HL-60/S4 treated with phorbol 12-myristate 13-acetate at 8.2 ng/mL for 4 days and 3 days (cell line): ENCODE results near the gene GIT2.
"Not testable (repeated sequence)": the region's sequence is repeated elsewhere in the genome, so short reads cannot be mapped to it uniquely, and the experiment has no call there.

Source experiments
- in situ Hi-C: fragments of 300-500 bp; cut with MboI; formaldehyde crosslinking; loops from 2 replicates; pipeline ENCODE4 v1.15.0; 2022; ENCODE audit warnings: low sequenced_read_pairs

Gene GIT2, protein sequence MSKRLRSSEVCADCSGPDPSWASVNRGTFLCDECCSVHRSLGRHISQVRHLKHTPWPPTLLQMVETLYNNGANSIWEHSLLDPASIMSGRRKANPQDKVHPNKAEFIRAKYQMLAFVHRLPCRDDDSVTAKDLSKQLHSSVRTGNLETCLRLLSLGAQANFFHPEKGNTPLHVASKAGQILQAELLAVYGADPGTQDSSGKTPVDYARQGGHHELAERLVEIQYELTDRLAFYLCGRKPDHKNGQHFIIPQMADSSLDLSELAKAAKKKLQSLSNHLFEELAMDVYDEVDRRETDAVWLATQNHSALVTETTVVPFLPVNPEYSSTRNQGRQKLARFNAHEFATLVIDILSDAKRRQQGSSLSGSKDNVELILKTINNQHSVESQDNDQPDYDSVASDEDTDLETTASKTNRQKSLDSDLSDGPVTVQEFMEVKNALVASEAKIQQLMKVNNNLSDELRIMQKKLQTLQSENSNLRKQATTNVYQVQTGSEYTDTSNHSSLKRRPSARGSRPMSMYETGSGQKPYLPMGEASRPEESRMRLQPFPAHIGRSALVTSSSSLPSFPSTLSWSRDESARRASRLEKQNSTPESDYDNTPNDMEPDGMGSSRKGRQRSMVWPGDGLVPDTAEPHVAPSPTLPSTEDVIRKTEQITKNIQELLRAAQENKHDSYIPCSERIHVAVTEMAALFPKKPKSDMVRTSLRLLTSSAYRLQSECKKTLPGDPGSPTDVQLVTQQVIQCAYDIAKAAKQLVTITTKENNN

DNA sequence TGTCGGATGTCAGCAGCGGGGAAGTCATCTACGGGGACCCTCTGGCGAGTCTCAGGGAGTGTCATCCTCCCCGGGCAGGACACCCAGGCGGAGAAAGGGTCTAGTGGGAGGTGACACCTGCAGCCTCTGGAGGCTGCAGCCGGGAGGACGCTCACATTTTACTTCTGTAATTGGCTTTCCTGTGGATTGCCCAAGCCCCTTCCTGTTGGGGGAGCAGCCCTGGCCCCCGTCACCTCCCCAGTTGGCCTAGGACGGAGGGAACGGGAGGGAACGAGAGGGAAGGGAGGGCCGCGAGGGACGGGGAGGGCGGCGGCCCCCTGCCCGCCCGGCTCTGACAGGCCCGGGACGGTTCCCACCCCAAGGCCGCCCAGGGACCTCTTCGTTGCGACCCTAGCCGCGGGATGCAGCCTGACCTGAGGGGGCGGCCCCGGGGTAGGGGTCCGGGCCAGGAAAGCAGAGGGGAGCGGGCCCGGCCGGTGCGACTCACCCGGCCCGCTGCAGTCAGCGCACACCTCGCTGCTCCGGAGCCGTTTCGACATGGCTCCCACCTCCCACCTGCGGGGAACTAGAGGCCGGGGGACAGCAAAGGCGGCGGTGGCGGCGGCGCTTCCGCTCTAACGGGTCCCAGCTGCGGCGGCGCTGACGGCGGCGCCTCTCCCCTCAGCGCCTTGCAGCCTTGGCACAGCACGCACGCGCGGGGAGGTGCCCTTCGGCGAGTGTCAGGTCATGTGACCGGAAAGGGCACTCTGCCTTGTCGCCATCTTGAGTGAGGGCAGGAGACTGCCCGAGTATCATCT lies at the start of gene GIT2:
Gene GIT2 (minus strand): TSS at position 683 of the 797 bp plus-strand sequence. CDS start 144 bp downstream, at position 539.
- in situ Hi-C loops, result no loop called here

DNA sequence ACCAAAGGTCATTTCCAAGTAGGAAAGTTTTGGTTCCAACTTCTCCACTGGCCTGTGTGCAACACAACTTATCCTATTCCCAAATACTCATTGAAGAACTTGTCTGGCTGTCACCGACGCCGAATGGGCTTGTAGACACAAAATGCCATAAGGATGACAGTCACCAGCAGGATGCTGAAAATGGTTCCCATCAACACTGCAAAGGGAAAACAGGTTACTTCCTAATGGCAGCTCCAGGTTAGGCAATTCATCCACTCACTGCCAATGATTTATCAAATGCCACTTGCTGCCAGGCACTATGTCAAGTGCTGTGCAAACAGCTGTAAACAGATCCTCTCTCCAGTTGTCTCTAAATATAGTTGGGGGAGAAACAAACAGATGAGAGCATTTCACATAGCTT lies 46.1 kb upstream of the GIT2 start:
- in situ Hi-C loops, result no loop called here

DNA sequence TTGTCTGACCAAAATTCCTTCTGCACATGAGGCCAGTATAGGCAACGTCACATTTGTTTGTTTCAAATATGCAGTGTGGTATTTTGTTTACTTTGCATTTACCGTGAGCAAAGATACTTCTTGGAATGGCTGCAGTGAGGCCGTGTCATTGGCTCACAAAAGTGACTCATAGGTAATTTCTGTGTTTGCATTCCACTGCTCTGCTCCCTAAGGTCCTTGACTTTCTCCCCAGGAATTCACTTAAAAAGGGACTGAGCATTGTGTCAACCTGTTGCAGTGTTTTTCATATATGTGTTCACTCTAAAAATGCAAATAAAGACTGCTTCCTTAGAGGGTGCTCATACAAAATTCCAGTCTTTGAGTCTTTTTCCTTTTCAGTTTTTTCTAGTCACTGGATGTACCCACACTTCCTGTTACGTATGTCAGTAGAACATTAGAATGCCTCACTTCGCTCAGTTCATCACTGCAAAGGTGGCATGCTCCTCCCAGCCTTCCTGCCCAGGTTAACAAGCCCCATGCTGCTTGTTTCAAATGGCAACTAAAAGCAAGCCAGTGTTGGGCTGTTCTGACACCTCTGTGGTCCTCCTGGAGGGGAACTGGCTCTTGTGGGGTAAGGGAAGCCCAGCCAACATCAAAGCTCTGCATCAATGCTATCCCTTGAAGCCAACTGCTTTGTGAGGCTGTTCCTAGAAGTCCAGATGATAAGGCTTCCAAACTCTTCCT lies 43.1 kb upstream of the GIT2 start:
- in situ Hi-C loops, result no loop called here

DNA sequence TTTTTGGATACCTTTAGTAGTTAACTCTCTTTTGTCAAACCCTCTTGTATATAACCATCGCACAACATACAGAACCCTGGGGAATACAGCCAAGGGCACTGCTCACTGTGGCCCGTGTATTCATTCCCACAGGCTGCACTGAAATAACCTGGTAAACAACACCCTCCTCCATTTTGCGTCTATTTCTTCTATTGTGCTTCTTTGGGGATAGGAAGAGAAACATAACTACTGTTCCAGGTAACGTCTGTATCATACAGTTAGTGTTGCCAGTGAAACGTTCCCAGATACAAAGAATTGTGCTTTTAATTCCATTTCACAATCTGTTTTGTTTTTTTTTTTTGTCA lies 42.5 kb upstream of the GIT2 start:
- in situ Hi-C loops, result no loop called here

DNA sequence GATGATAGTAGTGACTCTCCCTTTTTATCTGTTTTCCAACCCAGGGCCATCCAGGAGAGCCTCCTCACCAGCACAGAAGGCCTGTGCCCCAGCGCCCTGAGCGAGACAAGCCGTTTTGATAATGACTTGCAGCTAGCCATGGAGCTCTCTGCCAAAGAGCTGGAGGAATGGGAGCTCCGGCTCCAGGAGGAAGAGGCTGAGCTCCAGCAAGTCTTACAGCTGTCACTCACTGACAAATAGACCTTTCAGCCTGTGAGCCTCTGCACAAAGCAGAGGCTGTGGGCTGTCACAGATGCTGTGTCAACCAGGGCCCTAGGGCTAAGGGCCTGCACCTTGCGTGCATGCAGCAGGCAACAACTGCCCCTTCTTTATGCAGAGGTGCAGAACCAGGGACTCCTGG lies 41.1 kb upstream of the GIT2 start:
- in situ Hi-C loops, result no loop called here

DNA sequence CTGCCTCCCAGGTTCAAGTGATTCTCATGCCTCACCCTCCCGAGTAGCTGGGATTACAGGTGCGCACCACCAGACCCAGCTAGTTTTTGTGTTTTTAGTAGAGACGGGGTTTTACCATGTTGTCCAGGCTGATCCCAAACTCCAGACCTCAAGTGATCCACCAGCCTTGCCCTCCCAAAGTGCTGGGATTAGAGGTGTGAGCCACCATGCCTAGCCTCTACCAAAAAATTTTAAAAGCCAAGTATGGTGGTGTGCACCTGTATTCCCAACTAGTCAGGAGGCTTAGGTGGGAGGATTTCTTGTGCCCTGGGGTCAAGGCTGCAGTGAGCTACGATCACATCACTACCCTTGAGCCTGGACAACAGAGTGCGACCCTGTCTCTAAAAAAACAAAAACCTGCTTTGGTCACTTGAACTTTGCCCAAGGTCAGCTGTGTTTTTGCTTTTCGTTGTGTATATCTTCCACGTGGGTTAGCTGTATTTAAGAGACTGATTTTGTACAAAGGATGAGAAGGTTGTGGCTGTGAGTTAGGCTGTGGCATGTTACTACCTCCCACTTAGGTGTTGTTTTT lies 39.5 kb upstream of the GIT2 start:
- in situ Hi-C loops, result no loop called here

DNA sequence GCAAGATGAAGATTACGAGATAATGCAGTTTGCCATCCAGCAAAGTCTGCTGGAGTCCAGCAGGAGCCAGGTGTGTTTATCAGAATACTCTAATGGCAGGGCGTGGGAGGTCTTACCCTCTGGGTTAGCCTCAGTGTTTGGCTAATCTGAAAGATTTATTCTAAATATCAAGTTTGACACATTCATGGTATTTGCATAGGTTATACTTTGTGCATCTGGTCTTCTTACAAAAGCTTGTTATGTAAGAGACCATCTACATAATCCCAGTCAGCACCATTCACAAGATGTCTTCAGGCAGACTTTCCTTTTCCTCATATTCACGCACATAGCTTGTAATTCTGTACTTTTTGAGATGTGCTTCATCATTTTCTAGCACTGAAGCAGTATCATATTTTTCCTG lies 37.7 kb upstream of the GIT2 start:
- in situ Hi-C loops, result no loop called here

DNA sequence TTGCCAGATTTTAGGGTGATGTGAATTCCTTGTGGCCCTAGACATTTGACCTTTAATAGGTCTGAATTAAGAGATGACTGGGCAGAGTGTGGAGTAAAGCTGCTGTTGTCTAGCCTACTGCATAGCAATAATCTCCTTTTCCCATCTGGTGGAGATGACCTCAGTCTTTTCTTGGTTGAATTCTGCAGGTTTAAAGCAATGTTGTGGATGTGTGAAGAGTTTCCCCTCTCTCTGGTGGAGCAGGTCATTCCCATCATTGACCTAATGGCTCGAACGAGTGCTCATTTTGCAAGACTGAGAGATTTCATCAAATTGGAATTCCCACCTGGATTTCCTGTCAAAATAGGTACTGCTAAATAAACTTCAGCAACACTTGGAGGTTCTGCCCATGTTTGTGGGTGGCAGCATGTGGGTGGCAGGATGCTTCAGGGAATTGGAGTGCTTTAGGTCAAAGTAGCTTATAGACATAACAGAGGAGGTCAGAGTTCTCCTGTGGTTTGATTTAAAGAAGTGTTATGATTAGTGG lies 33.2 kb upstream of the GIT2 start:
- in situ Hi-C loops, result no loop called here

DNA sequence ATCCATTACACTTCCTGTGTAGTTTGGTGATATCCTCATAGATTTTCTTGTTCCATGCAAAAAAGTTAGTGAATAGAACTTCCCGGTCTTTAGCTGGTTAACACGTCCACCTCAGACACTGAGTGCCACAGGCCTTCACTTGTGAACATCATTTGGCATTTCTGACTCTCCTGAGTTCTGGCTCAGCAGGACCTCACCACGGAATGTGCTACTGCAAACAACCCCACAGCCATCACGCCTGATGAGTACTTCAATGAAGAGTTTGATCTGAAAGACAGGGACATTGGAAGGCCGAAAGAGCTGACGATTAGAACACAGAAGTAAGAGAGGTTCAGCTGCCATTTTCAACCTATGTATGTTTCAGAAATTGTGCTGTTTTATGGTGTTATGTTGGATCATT lies 32.2 kb upstream of the GIT2 start:
- in situ Hi-C loops, result no loop called here

DNA sequence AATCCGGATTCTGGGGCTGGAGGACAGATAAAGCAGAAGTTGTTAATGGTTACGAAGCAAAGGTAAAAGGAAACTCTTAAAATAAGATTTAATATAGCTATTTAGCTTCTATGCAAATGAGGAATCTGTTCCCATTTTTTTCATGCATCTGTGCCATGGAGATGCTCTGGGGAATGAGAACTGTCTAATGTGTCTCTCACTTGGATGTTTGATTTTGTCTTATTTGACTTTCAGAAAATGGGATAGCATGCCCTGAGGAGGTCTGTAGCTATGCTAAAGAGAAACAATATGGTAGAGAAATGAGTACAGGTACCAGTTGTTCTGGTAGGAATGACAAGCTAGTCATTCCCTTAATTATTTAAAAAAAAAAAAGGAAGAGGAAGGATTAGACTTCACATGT lies 27.9 kb upstream of the GIT2 start:
- in situ Hi-C loops, result no loop called here

DNA sequence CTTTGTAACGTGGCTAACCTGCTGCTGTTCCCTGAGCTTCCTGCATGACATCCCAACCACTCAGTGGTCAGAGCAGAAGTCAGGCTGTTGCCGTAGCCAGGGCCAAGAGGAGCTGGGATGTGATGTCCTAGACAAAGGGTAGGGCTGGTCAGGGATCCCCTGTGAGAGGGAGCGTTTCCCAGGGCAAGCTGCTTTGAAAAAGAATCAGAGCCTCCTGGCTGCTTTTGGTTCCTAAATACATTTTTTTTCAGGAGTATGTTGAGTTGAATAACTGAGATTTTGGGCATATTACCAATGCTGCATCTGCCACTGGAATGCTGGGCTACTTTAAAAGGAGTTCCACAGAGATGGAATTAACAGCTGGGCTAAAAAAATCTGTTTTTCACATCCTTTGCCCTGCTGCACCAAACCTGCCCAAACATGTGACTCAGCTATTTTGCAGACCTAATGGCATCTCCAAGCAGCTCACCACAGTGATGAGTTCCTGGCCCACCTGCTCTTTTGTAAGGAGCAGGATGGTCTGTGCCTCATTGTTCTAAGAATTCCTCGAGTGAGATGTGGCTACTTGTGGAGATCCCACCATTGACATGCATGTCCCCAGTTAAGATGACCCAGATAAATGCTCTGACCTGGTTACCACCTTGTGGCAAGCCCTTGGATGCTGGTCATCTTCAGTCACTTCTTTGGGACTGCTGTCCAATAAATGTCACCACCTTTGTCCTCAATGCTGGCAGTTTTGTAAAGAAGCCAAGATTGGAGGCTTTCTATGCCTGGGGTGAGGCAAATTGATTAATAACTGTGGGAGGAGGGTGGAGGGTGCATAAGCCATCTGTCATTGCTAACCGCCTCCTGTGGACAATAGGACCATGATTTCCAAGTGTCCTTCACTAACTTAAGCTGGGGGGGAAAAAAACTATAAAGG lies 27.2 kb upstream of the GIT2 start:
- in situ Hi-C loops, result no loop called here

DNA sequence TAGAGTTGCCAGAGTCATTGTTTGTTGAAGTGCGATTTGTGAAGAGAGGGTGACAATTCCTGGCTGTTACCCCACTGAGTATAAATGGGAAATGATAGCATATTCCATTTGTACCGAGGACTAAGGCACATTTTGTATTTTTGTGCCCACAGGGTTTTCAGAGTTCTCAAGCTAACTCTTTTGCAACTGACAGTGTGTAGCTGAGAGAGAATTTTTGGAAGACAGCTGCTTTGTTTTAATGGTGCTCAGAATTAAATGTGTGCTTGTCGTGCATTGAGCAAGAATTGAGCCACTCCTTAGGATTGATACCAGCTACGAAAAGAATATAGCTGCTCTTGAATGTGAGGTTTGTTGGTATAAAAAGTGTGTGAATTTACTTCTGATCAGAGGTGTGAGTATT lies 24.8 kb upstream of the GIT2 start:
- in situ Hi-C loops, result no loop called here

DNA sequence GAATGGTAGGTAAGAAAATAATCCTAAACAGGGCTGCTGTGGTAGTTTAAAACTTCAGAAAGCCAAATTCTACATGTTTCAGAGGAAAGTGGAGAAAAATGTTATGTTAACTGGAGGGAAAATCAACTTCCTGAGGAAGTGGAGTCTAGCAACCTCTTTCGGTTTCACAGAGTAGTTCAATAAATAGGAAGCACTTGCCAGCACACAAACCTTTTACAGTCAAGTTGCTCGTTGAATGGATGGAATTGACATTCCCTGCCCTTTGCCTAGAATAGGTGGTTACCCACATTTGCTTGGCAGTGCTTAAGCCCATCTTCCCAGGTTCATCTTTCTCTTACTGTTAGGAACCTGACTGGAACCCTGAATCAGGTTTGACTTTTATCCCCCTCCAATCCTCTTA lies 19.0 kb upstream of the GIT2 start:
- in situ Hi-C loops, result no loop called here

DNA sequence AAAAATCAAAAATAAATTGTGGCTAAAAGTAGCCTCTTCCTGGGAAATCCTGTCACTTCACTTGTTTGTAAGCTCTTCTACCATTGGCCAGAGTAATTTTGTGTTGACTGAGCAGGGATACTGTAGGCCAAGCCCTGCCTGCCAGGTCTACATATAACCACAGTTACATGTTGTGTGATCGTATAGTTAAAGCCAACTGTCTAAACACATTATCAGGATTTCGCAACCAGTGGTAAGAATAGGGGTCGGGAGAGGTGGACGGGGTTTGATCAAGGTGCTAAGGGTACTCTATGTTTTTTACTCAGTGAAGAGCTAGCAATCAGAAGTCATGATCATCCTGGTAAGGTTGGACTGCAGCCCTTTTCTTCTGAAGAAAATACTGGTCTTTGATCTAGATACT lies 16.5 kb upstream of the GIT2 start:
- in situ Hi-C loops, result no loop called here

DNA sequence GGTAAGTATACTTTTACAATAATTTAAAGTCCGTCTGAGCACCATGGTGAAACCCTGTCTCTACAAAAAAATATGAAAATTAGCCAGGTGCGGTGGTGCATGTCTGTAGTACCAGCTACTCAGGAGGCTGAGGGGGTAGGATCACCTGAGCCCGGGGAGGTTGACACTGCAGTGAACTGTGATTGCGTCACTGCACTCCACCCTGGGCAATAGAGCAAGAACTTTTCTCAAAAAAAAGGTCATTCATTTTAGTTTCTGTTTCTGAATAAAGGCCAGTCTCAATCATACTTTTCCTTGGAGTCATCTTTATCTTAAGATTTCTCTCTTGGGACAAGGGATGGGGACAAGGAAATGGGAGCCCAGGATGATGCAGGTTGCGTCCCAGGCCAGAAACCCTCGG lies 16.0 kb upstream of the GIT2 start:
- in situ Hi-C loops, result no loop called here

DNA sequence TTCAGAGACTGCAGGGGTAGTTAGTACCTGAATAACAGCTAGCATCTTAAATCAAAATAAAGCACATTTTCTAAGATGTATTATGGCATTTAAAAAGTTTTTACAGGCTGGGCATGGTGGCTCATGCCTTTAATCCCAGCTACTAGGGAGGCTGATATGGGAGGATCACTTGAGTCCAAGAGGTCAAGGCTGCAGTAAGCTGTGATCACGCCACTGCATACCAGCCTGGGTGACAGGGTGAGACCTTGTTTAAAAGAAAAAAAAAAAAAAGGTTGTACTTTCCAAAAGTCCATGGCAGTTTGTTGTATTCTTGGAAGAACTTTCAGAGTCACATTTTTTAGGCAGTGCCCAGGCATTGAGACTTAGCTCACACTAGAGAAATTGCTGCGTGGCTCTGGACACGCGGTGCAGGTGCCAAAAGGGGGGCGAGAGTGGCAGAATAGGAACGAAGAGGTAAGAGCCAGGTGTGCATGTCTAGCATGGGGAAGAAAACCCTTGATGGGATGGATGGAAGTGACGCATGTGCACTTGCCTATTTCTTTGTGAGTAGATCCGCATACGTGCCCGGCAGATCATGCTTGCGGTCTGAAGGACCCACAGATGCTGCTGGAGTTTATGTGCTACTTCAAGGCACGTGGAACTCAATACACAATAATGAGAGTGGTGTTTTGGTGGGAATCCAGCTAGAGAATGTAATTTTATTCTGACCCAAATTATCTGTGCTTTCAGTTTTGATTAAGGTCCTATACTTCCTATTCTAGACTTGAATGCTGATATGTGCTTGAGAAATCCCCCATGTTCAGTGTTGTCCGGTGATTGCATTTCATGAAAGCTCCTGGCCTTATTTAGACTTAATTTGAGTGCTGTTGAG lies 14.9 kb upstream of the GIT2 start:
- in situ Hi-C loops, result no loop called here

DNA sequence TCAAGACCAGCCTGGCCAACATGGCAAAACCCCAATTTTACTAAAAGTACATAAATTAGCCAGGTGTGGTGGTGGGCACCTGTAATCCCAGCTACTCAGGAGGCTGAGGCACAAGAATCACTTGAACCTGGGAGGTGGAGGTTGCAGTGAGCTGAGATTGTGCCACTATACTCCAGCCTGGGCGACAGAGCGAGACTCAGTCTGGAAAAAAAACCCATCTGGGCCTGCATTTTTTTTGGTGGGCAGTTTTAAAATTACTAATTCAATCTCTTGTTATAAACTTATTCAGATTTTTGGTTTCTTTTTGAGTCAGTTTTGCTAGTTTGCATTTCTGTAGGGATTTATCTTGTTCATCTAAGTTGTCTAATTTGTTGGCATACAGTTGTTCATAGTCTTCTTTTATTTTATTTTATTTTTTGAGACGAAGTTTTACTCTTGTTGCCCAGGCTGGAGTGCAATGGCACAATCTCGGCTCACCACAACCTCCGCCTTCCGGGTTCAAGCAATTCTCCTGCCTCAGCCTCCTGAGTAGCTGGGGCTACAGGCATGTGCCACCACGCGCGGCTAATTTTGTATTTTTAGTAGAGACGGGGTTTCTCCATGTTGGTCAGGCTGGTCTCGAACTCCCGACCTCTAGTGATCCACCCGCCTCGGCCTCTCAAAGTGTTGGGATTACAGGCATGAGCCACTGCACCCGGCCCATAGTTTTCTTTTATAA lies 12.7 kb upstream of the GIT2 start:
- in situ Hi-C loops, result not testable (repeated sequence)

DNA sequence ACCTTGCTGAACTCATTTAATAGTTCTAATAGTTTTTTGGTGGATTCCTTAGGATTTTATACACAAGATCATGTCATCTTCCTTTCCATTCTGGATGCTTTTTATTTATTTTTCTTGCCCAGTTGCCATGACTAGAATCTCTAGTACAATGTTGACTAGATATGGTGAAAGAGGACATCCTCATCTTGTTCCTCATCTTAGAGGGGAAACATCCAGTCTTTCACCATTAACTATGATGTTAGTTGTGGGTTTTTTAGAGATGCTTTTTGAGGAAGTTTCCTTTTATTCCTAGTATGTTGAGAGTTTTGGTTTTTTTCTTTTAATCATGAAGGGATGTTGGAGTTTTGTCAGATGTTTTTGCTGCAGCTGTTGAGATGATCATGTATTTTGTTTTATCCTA lies 11.7 kb upstream of the GIT2 start:
- in situ Hi-C loops, result no loop called here
